ENCODE results near the gene CNTNAP2. TPM values are rescaled to one million over a fixed set of nuclear protein-coding genes. Genes with fewer than 3 reads are reported as not detected.

Gene CNTNAP2
- total and polyA plus RNA-seq, 4 donors, result not detected

- 52 to 60% methylated on average over 1 of the region's 1 CpG for WGBS, 2 donors
- intact Hi-C loops (cut with DNase I), result no loop called here
These were observed 3.8 kb upstream of the CNTNAP2 start for GRCh38 chr7:146112755-146113154.

GRCh38 chr7:146115548-146115850 is 1.1 kb upstream of the CNTNAP2 start:
- Histone ChIP-seq H3K9me3 (ENCODE audit: control insufficient read depth, low read length) (no peaks in the 10 kb centered on the region), H3K4me3 (ENCODE audit: low read length in 2 of 2) (no peak overlapping the region), H3K4me1 (ENCODE audit: control insufficient read depth in 1 of 2, insufficient read depth in 2 of 2, low read length in 2 of 2) (no peaks in the 10 kb centered on the region), H3K36me3 (ENCODE audit: control insufficient read depth in 1 of 2, insufficient read depth in 2 of 2, low read length in 1 of 2) (no peaks in the 10 kb centered on the region), H3K27me3 (ENCODE audit: control insufficient read depth in 1 of 2, insufficient read depth in 2 of 2, low read length in 1 of 2) (no peaks in the 10 kb centered on the region), H3K27ac (ENCODE audit: low read depth in 1 of 2, low read length in 2 of 2) (no peak overlapping the region)
- ATAC-seq (ENCODE audit: low FRiP score) (no peak), DNase-seq (no peak)
- intact Hi-C loops (cut with DNase I), result no loop called here
- WGBS, 2 donors, result 8 to 12% methylated on average over 15 of the region's 15 CpGs

More at GRCh38 chr7:146112755-146113154, 3.8 kb upstream of the CNTNAP2 start:
- DNase-seq (no peak), ATAC-seq (ENCODE audit: low FRiP score) (no peak)
- Histone ChIP-seq H3K27ac (ENCODE audit: low read depth in 1 of 2, low read length in 2 of 2) (no peak overlapping the region), H3K4me1 (ENCODE audit: control insufficient read depth in 1 of 2, insufficient read depth in 2 of 2, low read length in 2 of 2) (no peaks in the 10 kb centered on the region), H3K9me3 (ENCODE audit: control insufficient read depth, low read length) (no peaks in the 10 kb centered on the region), H3K27me3 (ENCODE audit: control insufficient read depth in 1 of 2, insufficient read depth in 2 of 2, low read length in 1 of 2) (no peaks in the 10 kb centered on the region), H3K4me3 (ENCODE audit: low read length in 2 of 2) (no peak overlapping the region), H3K36me3 (ENCODE audit: control insufficient read depth in 1 of 2, insufficient read depth in 2 of 2, low read length in 1 of 2) (no peaks in the 10 kb centered on the region)

DNA sequence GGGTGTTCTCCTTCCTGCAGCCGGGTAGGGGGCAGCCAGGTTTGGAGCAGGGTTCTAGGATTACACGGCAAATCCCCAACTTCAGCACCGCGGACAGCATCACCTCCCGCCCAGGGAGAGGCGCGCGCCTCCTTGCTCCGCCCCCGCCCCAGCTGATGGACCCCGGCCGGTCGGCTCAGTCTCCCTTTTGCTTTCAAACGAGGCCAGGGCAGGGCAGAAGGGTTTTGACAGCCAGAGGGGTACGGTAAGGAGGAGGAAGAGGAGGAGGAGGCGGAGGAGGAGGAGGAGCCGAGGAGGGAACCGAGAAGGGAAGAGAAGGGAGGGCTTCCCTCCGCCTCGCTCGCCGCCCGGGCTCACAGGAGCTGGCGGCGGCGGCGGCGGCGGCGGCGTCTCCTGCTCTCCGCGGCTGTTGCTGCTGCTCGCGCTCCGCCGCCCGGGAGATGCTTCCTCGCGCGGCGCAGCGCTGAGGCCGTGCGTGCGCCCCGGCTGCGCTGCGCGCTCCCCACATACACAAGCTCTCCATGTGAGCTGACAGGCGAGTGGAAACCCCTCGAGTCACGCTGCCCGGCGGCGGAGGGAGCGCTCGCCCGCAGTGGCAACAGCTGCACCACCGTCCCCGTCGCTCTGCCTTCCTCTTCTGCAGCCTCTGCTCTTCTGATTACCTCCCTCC is 615 bp upstream of the CNTNAP2 start:
- DNase-seq (peak in 1 of 2 donors; percentile 79), ATAC-seq (ENCODE audit: low FRiP score) (peak; percentile 73)
- Histone ChIP-seq H3K4me1 (ENCODE audit: control insufficient read depth in 1 of 2, insufficient read depth in 2 of 2, low read length in 2 of 2) (no peaks in the 10 kb centered on the region), H3K4me3 (ENCODE audit: low read length in 2 of 2) (peak overlapping the region in 1 of 2 donors; percentile 40), H3K27me3 (ENCODE audit: control insufficient read depth in 1 of 2, insufficient read depth in 2 of 2, low read length in 1 of 2) (no peaks in the 10 kb centered on the region), H3K36me3 (ENCODE audit: control insufficient read depth in 1 of 2, insufficient read depth in 2 of 2, low read length in 1 of 2) (no peaks in the 10 kb centered on the region), H3K9me3 (ENCODE audit: control insufficient read depth, low read length) (no peaks in the 10 kb centered on the region), H3K27ac (ENCODE audit: low read depth in 1 of 2, low read length in 2 of 2) (no peak overlapping the region)
- 1 to 2% methylated on average over 22 to 62 of the region's 62 CpGs for WGBS, 2 donors
- intact Hi-C loops (cut with DNase I), result no loop called here

GRCh38 chr7:146117576-146117975 is 975 bp downstream of the CNTNAP2 start:
- DNase-seq (no peak), ATAC-seq (ENCODE audit: low FRiP score) (no peak)
- no peaks in the 10 kb centered on the region for H3K27me3 ChIP-seq (ENCODE audit: control insufficient read depth in 1 of 2, insufficient read depth in 2 of 2, low read length in 1 of 2)
- H3K4me3 ChIP-seq (ENCODE audit: low read length in 2 of 2), result no peak overlapping the region
- H3K27ac ChIP-seq (ENCODE audit: low read depth in 1 of 2, low read length in 2 of 2), result no peak overlapping the region
- no peaks in the 10 kb centered on the region for H3K9me3 ChIP-seq (ENCODE audit: control insufficient read depth, low read length)
- H3K36me3 ChIP-seq (ENCODE audit: control insufficient read depth in 1 of 2, insufficient read depth in 2 of 2, low read length in 1 of 2), result no peaks in the 10 kb centered on the region
- WGBS, 2 donors, result 23 to 32% methylated on average over 5 of the region's 5 CpGs
- intact Hi-C loops (cut with DNase I), result no loop called here
- H3K4me1 ChIP-seq (ENCODE audit: control insufficient read depth in 1 of 2, insufficient read depth in 2 of 2, low read length in 2 of 2), result no peaks in the 10 kb centered on the region

DNA sequence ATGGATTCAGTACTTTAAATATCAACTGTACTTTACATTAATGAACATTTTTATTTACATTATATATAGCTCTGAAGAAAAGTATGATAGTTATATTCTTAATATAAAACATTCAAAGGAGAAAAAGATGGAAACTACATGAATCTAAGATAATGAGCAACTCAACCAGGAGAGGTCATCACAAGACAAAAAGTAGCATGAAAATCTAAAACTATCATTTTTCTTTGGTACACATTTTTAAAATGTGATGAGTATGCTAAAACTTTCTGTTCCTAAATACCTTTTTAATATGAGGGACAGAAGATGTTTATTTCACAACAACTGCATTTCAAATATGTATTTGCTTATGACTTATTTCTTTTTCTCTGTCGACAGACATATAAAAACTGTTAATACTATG is 2.4 kb downstream of the CNTNAP2 start:
- no peaks in the 10 kb centered on the region for H3K36me3 ChIP-seq (ENCODE audit: control insufficient read depth in 1 of 2, insufficient read depth in 2 of 2, low read length in 1 of 2)
- intact Hi-C loops (cut with DNase I), result no loop called here
- ATAC-seq (ENCODE audit: low FRiP score) (no peak), DNase-seq (no peak)
- no peaks in the 10 kb centered on the region for H3K27me3 ChIP-seq (ENCODE audit: control insufficient read depth in 1 of 2, insufficient read depth in 2 of 2, low read length in 1 of 2)
- no peaks in the 10 kb centered on the region for H3K9me3 ChIP-seq (ENCODE audit: control insufficient read depth, low read length)
- H3K4me3 ChIP-seq (ENCODE audit: low read length in 2 of 2), result no peak overlapping the region
- WGBS, 2 donors, result 79 to 90% methylated on average over 1 of the region's 1 CpG
- H3K27ac ChIP-seq (ENCODE audit: low read depth in 1 of 2, low read length in 2 of 2), result no peak overlapping the region
- H3K4me1 ChIP-seq (ENCODE audit: control insufficient read depth in 1 of 2, insufficient read depth in 2 of 2, low read length in 2 of 2), result no peaks in the 10 kb centered on the region

DNA sequence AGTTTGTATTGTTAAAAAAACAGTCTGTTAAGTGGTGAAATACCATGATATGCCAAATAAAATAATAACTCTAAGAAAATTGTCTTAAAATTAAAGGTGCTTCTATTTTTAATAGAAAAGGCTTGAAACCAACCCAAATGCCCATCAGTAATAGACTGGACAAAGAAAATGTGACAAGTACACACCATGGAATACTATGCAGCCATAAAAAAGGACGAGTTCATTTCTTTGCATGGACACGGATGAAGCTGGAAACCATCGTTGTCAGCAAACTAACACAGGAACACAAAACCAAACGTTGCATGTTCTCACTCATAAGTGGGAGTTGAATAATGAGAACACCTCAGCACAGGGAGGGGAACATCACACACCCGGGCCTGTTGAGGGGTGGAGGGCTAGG is 7.1 kb downstream of the CNTNAP2 start:
- Histone ChIP-seq H3K4me1 (ENCODE audit: control insufficient read depth in 1 of 2, insufficient read depth in 2 of 2, low read length in 2 of 2) (no peaks in the 10 kb centered on the region), H3K27ac (ENCODE audit: low read depth in 1 of 2, low read length in 2 of 2) (no peak overlapping the region), H3K9me3 (ENCODE audit: control insufficient read depth, low read length) (no peaks in the 10 kb centered on the region), H3K36me3 (ENCODE audit: control insufficient read depth in 1 of 2, insufficient read depth in 2 of 2, low read length in 1 of 2) (no peaks in the 10 kb centered on the region), H3K27me3 (ENCODE audit: control insufficient read depth in 1 of 2, insufficient read depth in 2 of 2, low read length in 1 of 2) (no peaks in the 10 kb centered on the region), H3K4me3 (ENCODE audit: low read length in 2 of 2) (no peak overlapping the region)
- intact Hi-C loops (cut with DNase I), result no loop called here
- WGBS, 2 donors, result 86 to 88% methylated on average over 5 of the region's 5 CpGs
- no peak for ATAC-seq (ENCODE audit: low FRiP score)
- DNase-seq, result no peak

DNA sequence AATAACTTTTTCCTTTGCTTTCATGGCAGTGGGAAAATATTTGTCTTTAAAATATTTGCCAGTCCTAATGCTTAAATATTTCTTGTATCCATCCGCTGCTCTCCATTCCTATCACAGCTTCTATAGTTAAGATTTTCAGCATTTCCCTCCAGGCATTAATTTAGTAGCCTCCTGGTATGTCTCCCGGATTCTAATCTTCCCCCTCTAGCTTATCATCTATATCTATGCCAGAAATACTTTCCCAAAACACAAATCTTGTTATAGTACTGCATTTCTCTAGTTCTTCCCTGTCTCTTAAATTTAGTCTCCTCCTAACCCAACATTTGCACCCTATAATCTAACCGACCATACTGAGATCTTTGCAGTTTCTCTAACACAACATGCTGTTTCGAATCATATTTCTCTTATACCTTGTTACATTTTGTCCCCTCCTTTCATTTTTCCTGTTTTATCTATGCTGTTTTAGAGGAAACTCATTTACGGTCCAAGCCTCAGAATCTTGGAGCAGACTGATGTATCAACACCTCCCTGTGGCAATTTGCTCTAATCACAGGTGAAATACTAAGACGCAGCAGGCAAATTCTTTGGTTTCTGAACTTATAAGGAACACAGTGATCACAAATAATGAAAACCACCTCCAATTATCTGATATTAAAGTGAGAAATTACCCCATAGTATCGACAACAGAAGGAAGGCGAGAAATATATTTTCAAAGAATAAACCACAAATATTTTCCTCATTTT is 10.3 kb downstream of the CNTNAP2 start:
- no peak overlapping the region for H3K27ac ChIP-seq (ENCODE audit: low read depth in 1 of 2, low read length in 2 of 2)
- no peak for DNase-seq
- WGBS, 2 donors, result 54 to 56% methylated on average over 8 of the region's 8 CpGs
- no peaks in the 10 kb centered on the region for H3K4me1 ChIP-seq (ENCODE audit: control insufficient read depth in 1 of 2, insufficient read depth in 2 of 2, low read length in 2 of 2)
- no peaks in the 10 kb centered on the region for H3K36me3 ChIP-seq (ENCODE audit: control insufficient read depth in 1 of 2, insufficient read depth in 2 of 2, low read length in 1 of 2)
- no peak overlapping the region for H3K4me3 ChIP-seq (ENCODE audit: low read length in 2 of 2)
- intact Hi-C loops (cut with DNase I), result no loop called here
- no peak for ATAC-seq (ENCODE audit: low FRiP score)
- H3K9me3 ChIP-seq (ENCODE audit: control insufficient read depth, low read length), result no peaks in the 10 kb centered on the region
- H3K27me3 ChIP-seq (ENCODE audit: control insufficient read depth in 1 of 2, insufficient read depth in 2 of 2, low read length in 1 of 2), result no peaks in the 10 kb centered on the region

DNA sequence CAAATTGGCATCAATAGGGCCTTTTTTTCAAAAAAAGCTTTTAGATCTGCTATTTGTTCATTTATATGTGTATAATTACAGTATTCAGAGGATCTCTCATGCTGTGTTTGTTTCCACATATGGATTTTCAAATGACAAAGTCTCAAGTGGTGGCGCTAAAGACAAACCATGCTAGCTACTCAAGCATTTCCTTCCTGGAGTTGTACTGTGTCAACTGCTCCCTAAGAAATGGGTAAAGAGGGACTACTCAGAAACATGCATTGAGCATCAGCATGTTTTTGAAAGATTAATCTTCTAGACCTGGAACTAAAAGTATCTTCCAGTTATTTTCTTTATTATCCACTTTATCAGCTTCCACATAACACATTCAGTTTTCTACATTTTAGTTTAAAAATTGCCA is 12.7 kb downstream of the CNTNAP2 start:
- WGBS, 2 donors, result 12 to 19% methylated on average over 1 of the region's 1 CpG
- intact Hi-C loops (cut with DNase I), result no loop called here
- no peaks in the 10 kb centered on the region for H3K9me3 ChIP-seq (ENCODE audit: control insufficient read depth, low read length)
- H3K4me1 ChIP-seq (ENCODE audit: control insufficient read depth in 1 of 2, insufficient read depth in 2 of 2, low read length in 2 of 2), result no peaks in the 10 kb centered on the region
- no peak overlapping the region for H3K27ac ChIP-seq (ENCODE audit: low read depth in 1 of 2, low read length in 2 of 2)
- DNase-seq (no peak), ATAC-seq (ENCODE audit: low FRiP score) (no peak)
- H3K36me3 ChIP-seq (ENCODE audit: control insufficient read depth in 1 of 2, insufficient read depth in 2 of 2, low read length in 1 of 2), result no peaks in the 10 kb centered on the region
- H3K27me3 ChIP-seq (ENCODE audit: control insufficient read depth in 1 of 2, insufficient read depth in 2 of 2, low read length in 1 of 2), result no peaks in the 10 kb centered on the region
- no peak overlapping the region for H3K4me3 ChIP-seq (ENCODE audit: low read length in 2 of 2)

- no peaks in the 10 kb centered on the region for H3K27me3 ChIP-seq (ENCODE audit: control insufficient read depth in 1 of 2, insufficient read depth in 2 of 2, low read length in 1 of 2)
- no peaks in the 10 kb centered on the region for H3K36me3 ChIP-seq (ENCODE audit: control insufficient read depth in 1 of 2, insufficient read depth in 2 of 2, low read length in 1 of 2)
- no peaks in the 10 kb centered on the region for H3K9me3 ChIP-seq (ENCODE audit: control insufficient read depth, low read length)
- 92 to 94% methylated on average over 9 of the region's 9 CpGs for WGBS, 2 donors
- H3K4me3 ChIP-seq (ENCODE audit: low read length in 2 of 2), result no peak overlapping the region
- H3K27ac ChIP-seq (ENCODE audit: low read depth in 1 of 2, low read length in 2 of 2), result no peak overlapping the region
- ATAC-seq (ENCODE audit: low FRiP score) (no peak), DNase-seq (peak in 1 of 2 donors; percentile 22)
- H3K4me1 ChIP-seq (ENCODE audit: control insufficient read depth in 1 of 2, insufficient read depth in 2 of 2, low read length in 2 of 2), result no peaks in the 10 kb centered on the region
- intact Hi-C loops (cut with DNase I), result no loop called here
These were observed 13.4 kb downstream of the CNTNAP2 start for GRCh38 chr7:146129997-146130396.

All from aorta (tissue), 5 donors.